H1 (cell line): ENCODE data around the gene CELA1. TPM values are rescaled to one million over a fixed set of nuclear protein-coding genes. Genes with fewer than 3 reads are reported as not detected.

Source experiments
- RBBP5 ChIP-seq: IDR thresholded peaks from 2 replicates; pipeline ENCODE4 v1.7.1; 2012; ENCODE audit warnings: low read depth, mild to moderate bottlenecking, inconsistent platforms, low read length, moderate library complexity, borderline replicate concordance
- SIRT6 ChIP-seq: IDR thresholded peaks from one replicate; pipeline ENCODE4 v1.7.1; 2012; ENCODE audit warnings: low read length, inconsistent platforms
- TBP ChIP-seq: IDR thresholded peaks from 2 replicates; pipeline ENCODE4 v1.6.1; 2011; ENCODE audit warnings: low read depth, low read length, improper control_type of control experiment
- polyA plus RNA-seq, 7 experiments: library from polyadenylated mRNA; depleted of rRNA in 3 of 7; stranded (reverse) in 5 of 7; unstranded in 2 of 7; fragments of >200 nt in 5 of 7; fragments of 200-250 nt in 2 of 7; gene quantifications; 1 replicate in 5 of 7; 2 replicates in 1 of 7; 4 replicates in 1 of 7; pipeline versions ENCODE4 v1.2.1 to v1.2.3, GENCODE V29; 2011 to 2013; ENCODE audit warnings: missing spikeins in 2 of 7, mixed read lengths in 2 of 7
- total RNA-seq: library from RNA; stranded (reverse); fragmentation: NEBNext Ultra II Directional; extraction: Animal tissue kit (Norgen Biotek cat#: 25700); gene quantifications from 2 replicates; pipeline ENCODE4 v1.2.1, GENCODE V29; 2021
- TF ChIP-seq, protein P1 (sequence below): fragments of 300-600 bp; sonication (generic); IDR thresholded peaks from 2 replicates; pipeline ENCODE4 v1.7.1; 2012; ENCODE audit warnings: low read length, moderate library complexity, mild to moderate bottlenecking, inconsistent platforms; ENCODE audit not compliant: insufficient replicate concordance

Gene CELA1
- total and polyA plus RNA-seq, 2 of the 8 experiments (the other 6 are each of a cell fraction or from before 2014, with no cell fraction given): 0.09 TPM; not detected in 1

DNA sequence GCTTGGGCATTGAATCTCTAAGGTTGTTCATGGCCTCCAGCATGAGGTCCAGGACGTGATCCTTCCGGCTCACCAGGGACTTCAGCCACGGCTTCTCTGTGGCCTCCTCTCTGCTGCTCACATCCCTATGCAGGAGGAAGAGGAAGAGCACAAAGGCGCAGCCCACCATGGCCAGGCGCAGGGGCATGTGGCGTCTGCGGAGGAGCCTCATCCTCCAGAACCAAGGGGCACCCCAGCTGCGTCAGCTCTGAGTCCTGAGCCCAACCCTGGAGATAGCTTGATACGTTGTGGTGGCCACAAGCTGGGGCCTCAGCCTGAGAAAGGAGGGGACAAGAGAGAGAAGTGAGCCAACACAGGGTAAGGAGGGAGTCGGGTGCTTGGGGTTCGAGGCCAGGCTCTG is 33.1 kb upstream of the CELA1 start (continued):
- TF ChIP-seq, protein P1, sequence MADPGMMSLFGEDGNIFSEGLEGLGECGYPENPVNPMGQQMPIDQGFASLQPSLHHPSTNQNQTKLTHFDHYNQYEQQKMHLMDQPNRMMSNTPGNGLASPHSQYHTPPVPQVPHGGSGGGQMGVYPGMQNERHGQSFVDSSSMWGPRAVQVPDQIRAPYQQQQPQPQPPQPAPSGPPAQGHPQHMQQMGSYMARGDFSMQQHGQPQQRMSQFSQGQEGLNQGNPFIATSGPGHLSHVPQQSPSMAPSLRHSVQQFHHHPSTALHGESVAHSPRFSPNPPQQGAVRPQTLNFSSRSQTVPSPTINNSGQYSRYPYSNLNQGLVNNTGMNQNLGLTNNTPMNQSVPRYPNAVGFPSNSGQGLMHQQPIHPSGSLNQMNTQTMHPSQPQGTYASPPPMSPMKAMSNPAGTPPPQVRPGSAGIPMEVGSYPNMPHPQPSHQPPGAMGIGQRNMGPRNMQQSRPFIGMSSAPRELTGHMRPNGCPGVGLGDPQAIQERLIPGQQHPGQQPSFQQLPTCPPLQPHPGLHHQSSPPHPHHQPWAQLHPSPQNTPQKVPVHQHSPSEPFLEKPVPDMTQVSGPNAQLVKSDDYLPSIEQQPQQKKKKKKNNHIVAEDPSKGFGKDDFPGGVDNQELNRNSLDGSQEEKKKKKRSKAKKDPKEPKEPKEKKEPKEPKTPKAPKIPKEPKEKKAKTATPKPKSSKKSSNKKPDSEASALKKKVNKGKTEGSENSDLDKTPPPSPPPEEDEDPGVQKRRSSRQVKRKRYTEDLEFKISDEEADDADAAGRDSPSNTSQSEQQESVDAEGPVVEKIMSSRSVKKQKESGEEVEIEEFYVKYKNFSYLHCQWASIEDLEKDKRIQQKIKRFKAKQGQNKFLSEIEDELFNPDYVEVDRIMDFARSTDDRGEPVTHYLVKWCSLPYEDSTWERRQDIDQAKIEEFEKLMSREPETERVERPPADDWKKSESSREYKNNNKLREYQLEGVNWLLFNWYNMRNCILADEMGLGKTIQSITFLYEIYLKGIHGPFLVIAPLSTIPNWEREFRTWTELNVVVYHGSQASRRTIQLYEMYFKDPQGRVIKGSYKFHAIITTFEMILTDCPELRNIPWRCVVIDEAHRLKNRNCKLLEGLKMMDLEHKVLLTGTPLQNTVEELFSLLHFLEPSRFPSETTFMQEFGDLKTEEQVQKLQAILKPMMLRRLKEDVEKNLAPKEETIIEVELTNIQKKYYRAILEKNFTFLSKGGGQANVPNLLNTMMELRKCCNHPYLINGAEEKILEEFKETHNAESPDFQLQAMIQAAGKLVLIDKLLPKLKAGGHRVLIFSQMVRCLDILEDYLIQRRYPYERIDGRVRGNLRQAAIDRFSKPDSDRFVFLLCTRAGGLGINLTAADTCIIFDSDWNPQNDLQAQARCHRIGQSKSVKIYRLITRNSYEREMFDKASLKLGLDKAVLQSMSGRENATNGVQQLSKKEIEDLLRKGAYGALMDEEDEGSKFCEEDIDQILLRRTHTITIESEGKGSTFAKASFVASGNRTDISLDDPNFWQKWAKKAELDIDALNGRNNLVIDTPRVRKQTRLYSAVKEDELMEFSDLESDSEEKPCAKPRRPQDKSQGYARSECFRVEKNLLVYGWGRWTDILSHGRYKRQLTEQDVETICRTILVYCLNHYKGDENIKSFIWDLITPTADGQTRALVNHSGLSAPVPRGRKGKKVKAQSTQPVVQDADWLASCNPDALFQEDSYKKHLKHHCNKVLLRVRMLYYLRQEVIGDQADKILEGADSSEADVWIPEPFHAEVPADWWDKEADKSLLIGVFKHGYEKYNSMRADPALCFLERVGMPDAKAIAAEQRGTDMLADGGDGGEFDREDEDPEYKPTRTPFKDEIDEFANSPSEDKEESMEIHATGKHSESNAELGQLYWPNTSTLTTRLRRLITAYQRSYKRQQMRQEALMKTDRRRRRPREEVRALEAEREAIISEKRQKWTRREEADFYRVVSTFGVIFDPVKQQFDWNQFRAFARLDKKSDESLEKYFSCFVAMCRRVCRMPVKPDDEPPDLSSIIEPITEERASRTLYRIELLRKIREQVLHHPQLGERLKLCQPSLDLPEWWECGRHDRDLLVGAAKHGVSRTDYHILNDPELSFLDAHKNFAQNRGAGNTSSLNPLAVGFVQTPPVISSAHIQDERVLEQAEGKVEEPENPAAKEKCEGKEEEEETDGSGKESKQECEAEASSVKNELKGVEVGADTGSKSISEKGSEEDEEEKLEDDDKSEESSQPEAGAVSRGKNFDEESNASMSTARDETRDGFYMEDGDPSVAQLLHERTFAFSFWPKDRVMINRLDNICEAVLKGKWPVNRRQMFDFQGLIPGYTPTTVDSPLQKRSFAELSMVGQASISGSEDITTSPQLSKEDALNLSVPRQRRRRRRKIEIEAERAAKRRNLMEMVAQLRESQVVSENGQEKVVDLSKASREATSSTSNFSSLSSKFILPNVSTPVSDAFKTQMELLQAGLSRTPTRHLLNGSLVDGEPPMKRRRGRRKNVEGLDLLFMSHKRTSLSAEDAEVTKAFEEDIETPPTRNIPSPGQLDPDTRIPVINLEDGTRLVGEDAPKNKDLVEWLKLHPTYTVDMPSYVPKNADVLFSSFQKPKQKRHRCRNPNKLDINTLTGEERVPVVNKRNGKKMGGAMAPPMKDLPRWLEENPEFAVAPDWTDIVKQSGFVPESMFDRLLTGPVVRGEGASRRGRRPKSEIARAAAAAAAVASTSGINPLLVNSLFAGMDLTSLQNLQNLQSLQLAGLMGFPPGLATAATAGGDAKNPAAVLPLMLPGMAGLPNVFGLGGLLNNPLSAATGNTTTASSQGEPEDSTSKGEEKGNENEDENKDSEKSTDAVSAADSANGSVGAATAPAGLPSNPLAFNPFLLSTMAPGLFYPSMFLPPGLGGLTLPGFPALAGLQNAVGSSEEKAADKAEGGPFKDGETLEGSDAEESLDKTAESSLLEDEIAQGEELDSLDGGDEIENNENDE: no peak
- no peak for TF ChIP-seq TBP
- TF ChIP-seq SIRT6: no peak
- TF ChIP-seq RBBP5: no peak
